Raji (cell line): ENCODE measurements around the gene DLG5.

Experiments used
- POLR2A ChIP-seq: IDR thresholded peaks from 2 replicates; pipeline ENCODE4 v1.6.1; 2011; ENCODE audit warnings: low read depth, low read length, control low read depth; ENCODE audit not compliant: insufficient read depth

Gene DLG5

DNA sequence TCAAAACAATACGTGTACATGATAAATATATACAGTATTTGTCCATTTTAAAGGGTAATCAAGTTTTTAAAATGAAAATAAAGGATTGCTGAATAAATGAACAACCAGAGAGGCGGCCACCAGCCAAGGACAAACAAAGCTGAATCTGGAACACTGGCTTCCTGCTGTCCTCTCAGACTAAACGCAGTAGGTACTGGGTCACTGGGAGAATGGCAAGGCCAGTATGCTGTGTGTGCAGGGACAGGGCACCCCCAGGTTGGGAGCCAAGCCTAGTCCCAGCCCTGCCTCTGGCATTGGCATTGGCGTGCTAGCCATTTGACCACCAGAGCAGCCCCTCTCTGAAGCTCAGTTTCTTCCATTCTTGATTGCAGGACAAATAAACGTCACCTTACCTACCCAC lies 33.8 kb downstream of the DLG5 start:
- TF ChIP-seq POLR2A, result no peak

- TF ChIP-seq POLR2A, result no peak
These were observed 34.4 kb downstream of the DLG5 start for GRCh38 chr10:77892021-77892739.

DNA sequence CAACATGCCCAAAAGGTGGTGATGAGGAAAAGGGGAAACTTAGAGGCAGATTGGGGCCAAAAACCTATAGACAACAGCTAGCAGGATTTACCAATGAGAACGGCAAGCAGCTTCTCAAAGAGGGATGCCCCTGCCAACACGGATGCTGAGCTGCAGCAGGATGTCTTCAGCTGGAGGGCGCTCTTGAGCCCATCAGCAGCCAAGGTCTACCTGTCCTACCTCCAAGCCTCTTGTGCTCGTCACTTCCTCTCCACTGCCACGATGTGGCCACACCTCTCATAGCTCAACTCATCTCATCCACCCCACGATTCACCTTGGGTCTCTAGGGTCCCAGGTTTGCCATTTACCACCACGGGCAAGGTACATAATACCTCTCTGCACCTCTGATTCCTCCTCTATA lies 36.5 kb downstream of the DLG5 start:
- no peak for TF ChIP-seq POLR2A

GRCh38 chr10:77889277-77889903 lies 37.2 kb downstream of the DLG5 start:
- no peak for TF ChIP-seq POLR2A

DNA sequence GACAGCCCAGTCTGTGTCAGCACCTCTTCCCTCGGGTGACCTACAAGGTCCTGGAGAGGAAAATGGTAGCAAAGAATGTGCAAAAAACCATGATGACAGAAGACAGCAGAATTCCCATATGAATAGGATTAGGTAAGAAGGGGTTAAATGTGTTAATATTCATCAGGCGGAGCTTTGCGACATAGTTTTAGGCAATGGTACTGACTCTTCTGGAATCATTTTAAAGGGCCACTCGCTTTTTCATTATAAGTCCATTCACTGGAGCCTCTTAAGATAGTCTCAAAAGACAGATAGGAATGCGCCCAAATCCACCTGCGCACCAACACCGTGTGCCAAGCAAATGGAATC lies 38.2 kb downstream of the DLG5 start:
- no peak for TF ChIP-seq POLR2A

GRCh38 chr10:77887631-77888355 lies 38.8 kb downstream of the DLG5 start:
- TF ChIP-seq POLR2A, result no peak

DNA sequence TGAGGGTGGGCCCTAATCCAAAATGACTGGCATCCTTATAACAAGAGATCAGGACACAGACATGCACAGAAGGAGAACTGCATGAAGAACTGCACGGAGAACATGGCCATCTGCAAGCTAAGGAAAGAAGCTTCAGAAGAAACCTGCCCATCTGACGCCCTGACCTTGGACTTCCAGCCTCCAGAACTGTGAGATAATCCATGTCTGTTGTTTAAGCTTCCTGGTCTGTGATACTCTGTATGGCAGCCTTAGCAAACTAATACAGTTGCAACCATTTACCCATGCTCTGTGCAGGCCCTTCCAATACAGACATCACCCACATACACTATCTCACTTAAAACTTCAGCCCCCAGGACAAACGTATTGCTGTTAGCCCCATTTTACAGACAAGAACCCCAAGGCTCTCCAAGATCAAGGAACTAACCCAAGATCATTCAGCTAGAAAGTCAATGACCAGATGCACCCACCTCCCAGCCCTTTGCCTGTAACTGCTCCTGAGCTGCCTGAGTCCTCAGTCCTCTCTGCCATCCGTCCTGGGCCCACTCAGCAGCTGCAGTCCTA lies 39.7 kb downstream of the DLG5 start:
- no peak for TF ChIP-seq POLR2A

GRCh38 chr10:77884181-77884580 lies 42.4 kb downstream of the DLG5 start:
- TF ChIP-seq POLR2A, result no peak

GRCh38 chr10:77881636-77882035 lies 44.9 kb downstream of the DLG5 start:
- TF ChIP-seq POLR2A, result no peak

GRCh38 chr10:77881222-77881621 lies 45.3 kb downstream of the DLG5 start:
- TF ChIP-seq POLR2A, result no peak

- no peak for TF ChIP-seq POLR2A
These were observed 46.8 kb downstream of the DLG5 start for GRCh38 chr10:77879710-77880109.

- no peak for TF ChIP-seq POLR2A
These were observed 47.5 kb downstream of the DLG5 start for GRCh38 chr10:77879065-77879464.

DNA sequence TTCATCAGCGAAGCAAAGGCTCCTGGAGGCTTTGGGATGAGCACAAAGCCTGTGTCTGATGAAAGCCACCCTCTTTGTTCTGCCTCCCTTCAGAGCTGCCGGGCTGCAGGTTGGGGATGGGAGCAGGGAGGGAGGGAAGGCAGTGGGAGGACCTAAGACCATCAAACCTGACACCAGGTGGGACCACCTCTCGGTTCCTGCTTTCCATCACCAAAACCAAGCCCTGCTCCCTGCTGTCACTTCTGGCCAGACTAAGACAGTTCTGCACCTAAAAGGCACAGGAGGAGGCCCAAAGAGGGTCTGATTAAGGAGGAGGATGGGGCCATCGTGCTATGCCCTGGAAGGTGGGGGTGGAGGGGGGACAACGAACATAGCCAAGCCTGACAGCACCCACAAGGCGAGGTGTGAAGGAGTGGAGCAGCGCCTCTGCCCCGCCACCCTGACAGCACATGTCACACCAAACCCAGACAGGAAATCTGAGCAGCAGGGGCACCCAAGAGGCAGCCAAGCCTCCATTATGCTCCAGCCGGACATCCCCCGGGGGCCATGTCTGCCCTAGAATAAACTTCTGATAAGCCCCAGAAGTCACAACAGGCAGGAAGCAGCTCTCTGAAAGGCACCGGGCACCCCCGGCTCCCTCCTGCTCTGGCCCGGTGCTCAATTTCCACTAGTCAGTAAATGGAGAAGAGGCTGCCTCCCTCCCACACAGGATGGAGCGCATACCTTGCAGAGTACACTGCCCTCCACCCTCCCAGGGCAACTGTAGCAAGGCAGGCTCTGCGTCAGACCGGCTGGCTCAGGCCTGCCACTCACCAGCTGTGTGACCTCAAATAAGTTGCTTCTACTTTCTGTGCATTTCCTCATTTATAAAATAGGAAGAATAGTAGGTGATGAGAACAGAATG lies 48.9 kb downstream of the DLG5 start:
- TF ChIP-seq POLR2A, result no peak

DNA sequence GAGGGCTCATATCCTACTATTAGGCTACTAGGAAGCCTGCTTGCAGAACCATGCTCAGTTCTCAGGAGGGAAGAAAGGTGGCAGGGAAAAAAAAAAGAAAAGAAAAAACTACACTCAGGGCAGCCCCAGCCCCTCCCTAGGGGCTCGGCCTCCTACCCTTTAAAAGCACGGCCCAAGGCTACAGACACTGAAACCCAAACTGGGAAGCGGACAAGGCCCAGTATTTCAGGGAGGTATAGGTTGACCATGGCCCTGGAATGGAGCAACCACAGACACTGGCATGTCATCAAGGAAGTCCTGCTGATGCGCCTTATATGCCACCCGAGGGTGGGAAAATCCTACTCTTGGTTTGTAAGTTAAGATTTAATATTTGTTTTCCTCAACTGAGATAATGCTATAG lies 50.8 kb downstream of the DLG5 start:
- TF ChIP-seq POLR2A, result no peak

DNA sequence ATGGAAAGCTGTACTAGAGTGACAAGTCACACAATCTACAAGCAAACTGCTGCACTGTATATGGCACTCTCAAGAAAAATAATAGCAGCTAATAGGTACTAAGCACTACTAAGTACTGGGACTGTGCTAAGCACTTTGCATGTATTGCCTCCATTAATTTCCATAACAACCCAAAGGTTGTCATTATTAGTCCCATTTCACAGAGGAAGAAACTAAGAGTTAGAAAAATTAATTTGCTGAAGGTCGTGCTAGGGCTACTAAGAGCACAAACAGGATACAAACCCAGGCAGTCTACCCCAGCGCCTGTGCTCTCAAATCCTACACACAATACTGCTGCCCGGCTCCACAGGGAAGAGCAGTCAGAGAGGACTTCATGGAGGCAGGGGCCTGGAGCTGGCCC lies 51.7 kb downstream of the DLG5 start:
- no peak for TF ChIP-seq POLR2A
